Measurements from ENCODE around the gene MT1G.

Gene MT1G

GRCh38 chr16:56657555-56658326 is 10.1 kb downstream of the MT1G start, which contains the start of gene MT1F:
MT1F (plus strand) TSS chr16:56657959; CDS start chr16:56658059, 100 bp downstream.
- peak within 1 kb of the TSS; percentile 68 for H3K4me3 ChIP-seq (ENCODE audit: low read depth, low read length, poor library complexity, severe bottlenecking)
- H3K9me2 ChIP-seq (ENCODE audit: low read depth, low read length) = no peaks in the 10 kb centered on the region
- peaks cover 21% of the 10 kb centered on the region for H3K4me1 ChIP-seq (ENCODE audit: insufficient read depth, low read length, severe bottlenecking)
- no peaks in the 10 kb centered on the region for H4K20me1 ChIP-seq (ENCODE audit: insufficient read depth, low read length)
- TF ChIP-seq CTCF (IDR thresholded peaks at IDR 0.05; ENCODE audit: low read length) = no peak
- no peak for TF ChIP-seq EZH2 (IDR thresholded peaks at IDR 0.05; ENCODE audit: borderline replicate concordance, low read length)
- no peaks in the 10 kb centered on the region for H3K79me2 ChIP-seq (ENCODE audit: insufficient read depth, low read length)
- peak within 1 kb of the TSS; percentile 83 for H3K4me2 ChIP-seq (ENCODE audit: low read length)
- no peak within 1 kb of the TSS for H3K27ac ChIP-seq (ENCODE audit: low read depth, low read length, poor library complexity, severe bottlenecking)
- H3K9ac ChIP-seq (ENCODE audit: low read length) = peak within 1 kb of the TSS; percentile 50; the same call in 1 of the 2 replicates
- H3K9me3 ChIP-seq (ENCODE audit: low read length) = no peaks in the 10 kb centered on the region
- peak within 1 kb of the TSS; percentile 26; the same call in 1 of the 2 replicates for H2AFZ ChIP-seq (ENCODE audit: low read length)
- H3K36me3 ChIP-seq (ENCODE audit: insufficient read depth, low read length) = no peaks in the 10 kb centered on the region
- peaks cover 3% of the 10 kb centered on the region; the same call in 1 of the 2 replicates for H3K27me3 ChIP-seq (ENCODE audit: insufficient read depth, low read length)
- H3F3A ChIP-seq (ENCODE audit: insufficient read depth, low read length) = no peaks in the 10 kb centered on the region

- no peak overlapping the region; the same call in 1 of the 2 replicates for H3K9ac ChIP-seq (ENCODE audit: low read length)
Observed at GRCh38 chr16:56653218-56653617, 14.6 kb downstream of the MT1G start.

GRCh38 chr16:56652600-56652999 is 15.3 kb downstream of the MT1G start:
- peaks cover 15% of the 10 kb centered on the region for H3K4me1 ChIP-seq (ENCODE audit: insufficient read depth, low read length, severe bottlenecking)
- no peak overlapping the region for H3K4me3 ChIP-seq (ENCODE audit: low read depth, low read length, poor library complexity, severe bottlenecking)
- no peaks in the 10 kb centered on the region for H4K20me1 ChIP-seq (ENCODE audit: insufficient read depth, low read length)
- H3K9ac ChIP-seq (ENCODE audit: low read length) = no peak overlapping the region; the same call in 1 of the 2 replicates
- H3F3A ChIP-seq (ENCODE audit: insufficient read depth, low read length) = no peaks in the 10 kb centered on the region
- H3K27ac ChIP-seq (ENCODE audit: low read depth, low read length, poor library complexity, severe bottlenecking) = no peak overlapping the region
- no peak overlapping the region for H3K4me2 ChIP-seq (ENCODE audit: low read length)
- H3K36me3 ChIP-seq (ENCODE audit: insufficient read depth, low read length) = no peaks in the 10 kb centered on the region
- H3K79me2 ChIP-seq (ENCODE audit: insufficient read depth, low read length) = no peaks in the 10 kb centered on the region
- no peaks in the 10 kb centered on the region for H3K9me2 ChIP-seq (ENCODE audit: low read depth, low read length)
- TF ChIP-seq EZH2 (IDR thresholded peaks at IDR 0.05; ENCODE audit: borderline replicate concordance, low read length) (no peak), CTCF (IDR thresholded peaks at IDR 0.05; ENCODE audit: low read length) (no peak)
- peaks cover 7% of the 10 kb centered on the region; the same call in 1 of the 2 replicates for H3K27me3 ChIP-seq (ENCODE audit: insufficient read depth, low read length)
- H3K9me3 ChIP-seq (ENCODE audit: low read length) = no peaks in the 10 kb centered on the region
- H2AFZ ChIP-seq (ENCODE audit: low read length) = no peak overlapping the region

More at GRCh38 chr16:56653218-56653617, 14.6 kb downstream of the MT1G start:
- peak overlapping the region; percentile 40; the same call in 1 of the 2 replicates for H3K4me2 ChIP-seq (ENCODE audit: low read length)
- H3K79me2 ChIP-seq (ENCODE audit: insufficient read depth, low read length) = no peaks in the 10 kb centered on the region
- no peak overlapping the region for H3K4me3 ChIP-seq (ENCODE audit: low read depth, low read length, poor library complexity, severe bottlenecking)
- H4K20me1 ChIP-seq (ENCODE audit: insufficient read depth, low read length) = no peaks in the 10 kb centered on the region
- H3F3A ChIP-seq (ENCODE audit: insufficient read depth, low read length) = no peaks in the 10 kb centered on the region
- no peaks in the 10 kb centered on the region for H3K9me2 ChIP-seq (ENCODE audit: low read depth, low read length)
- H3K27me3 ChIP-seq (ENCODE audit: insufficient read depth, low read length) = peaks cover 7% of the 10 kb centered on the region; the same call in 1 of the 2 replicates
- H3K36me3 ChIP-seq (ENCODE audit: insufficient read depth, low read length) = no peaks in the 10 kb centered on the region
- H3K27ac ChIP-seq (ENCODE audit: low read depth, low read length, poor library complexity, severe bottlenecking) = no peak overlapping the region
- peaks cover 19% of the 10 kb centered on the region for H3K4me1 ChIP-seq (ENCODE audit: insufficient read depth, low read length, severe bottlenecking)
- TF ChIP-seq CTCF (IDR thresholded peaks at IDR 0.05; ENCODE audit: low read length) (no peak), EZH2 (IDR thresholded peaks at IDR 0.05; ENCODE audit: borderline replicate concordance, low read length) (no peak)
- H2AFZ ChIP-seq (ENCODE audit: low read length) = no peak overlapping the region
- no peaks in the 10 kb centered on the region for H3K9me3 ChIP-seq (ENCODE audit: low read length)

Measured in OCI-LY1 (cell line).